ENCODE results near the gene LPP.
A peak's percentile ranks its signal among the peaks of the same experiment; 100 is the strongest.
"Not testable (repeated sequence)": the region's sequence is repeated elsewhere in the genome, so short reads cannot be mapped to it uniquely, and the experiment has no call there.

LPP gene, protein sequence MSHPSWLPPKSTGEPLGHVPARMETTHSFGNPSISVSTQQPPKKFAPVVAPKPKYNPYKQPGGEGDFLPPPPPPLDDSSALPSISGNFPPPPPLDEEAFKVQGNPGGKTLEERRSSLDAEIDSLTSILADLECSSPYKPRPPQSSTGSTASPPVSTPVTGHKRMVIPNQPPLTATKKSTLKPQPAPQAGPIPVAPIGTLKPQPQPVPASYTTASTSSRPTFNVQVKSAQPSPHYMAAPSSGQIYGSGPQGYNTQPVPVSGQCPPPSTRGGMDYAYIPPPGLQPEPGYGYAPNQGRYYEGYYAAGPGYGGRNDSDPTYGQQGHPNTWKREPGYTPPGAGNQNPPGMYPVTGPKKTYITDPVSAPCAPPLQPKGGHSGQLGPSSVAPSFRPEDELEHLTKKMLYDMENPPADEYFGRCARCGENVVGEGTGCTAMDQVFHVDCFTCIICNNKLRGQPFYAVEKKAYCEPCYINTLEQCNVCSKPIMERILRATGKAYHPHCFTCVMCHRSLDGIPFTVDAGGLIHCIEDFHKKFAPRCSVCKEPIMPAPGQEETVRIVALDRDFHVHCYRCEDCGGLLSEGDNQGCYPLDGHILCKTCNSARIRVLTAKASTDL
- long read RNA-seq, donor 1 = 0 reads
- long read RNA-seq, donor 2 = 0 reads
- long read RNA-seq, donor 3, partial matches to known transcripts = 0 of 1 reads
- long read RNA-seq, donor 3, other reads (novel, unspliced or antisense) = 0 of 1 reads
- long read RNA-seq, donor 4 = 0 reads
- long read RNA-seq, donor 5 = 0 reads
- long read RNA-seq, donor 6 = 0 reads
- long read RNA-seq, donor 7, partial matches to known transcripts = 5 of 5 reads
- long read RNA-seq, donor 7, other reads (novel, unspliced or antisense) = 0 of 5 reads
- long read RNA-seq, donor 8 = 0 reads

DNA sequence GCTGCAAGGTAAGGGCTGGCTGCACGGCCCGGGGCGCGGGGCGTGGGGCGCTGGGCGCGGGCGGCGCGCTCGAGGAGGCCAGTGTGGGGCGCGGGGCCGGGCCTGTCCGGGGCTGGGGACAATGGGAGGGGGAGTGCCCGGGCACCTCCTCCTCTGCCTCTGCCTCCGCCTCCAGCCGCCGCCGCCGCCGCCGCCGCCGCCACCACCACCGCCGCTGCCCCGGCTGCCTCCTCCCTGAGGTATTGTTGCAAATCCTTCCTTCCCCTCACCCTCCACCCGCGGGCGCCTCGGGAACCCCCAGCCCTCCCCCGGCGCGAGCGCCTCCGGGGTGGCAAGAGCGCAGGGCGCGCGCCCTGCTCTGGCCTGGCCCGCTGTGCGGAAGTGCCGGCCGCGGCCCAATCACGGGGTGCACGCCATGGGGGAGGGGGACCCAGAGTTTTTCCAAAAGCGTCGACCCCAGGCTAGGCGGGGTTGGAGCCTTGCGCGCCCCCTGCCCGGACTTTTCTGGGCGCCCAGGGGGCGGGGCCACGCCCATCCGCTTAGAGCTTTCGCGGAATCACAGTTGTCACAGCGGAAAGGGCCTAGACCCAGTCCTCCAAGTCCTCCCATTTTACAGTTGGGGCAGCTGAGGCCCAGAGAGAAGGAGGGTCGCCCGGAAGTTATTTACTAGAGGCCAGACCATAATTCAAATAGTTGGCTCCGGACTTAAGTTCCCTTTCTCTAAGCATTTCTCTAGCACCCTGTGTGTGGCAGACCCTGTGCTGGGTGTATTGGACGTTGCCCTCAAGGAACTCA lies at the start of gene LPP:
Gene LPP, plus strand, starts transcription at position 144 of the 795 bp plus-strand sequence. CDS start 251,964 bp downstream, outside the sequence.
- DNase-seq = peak; percentile 88

DNA sequence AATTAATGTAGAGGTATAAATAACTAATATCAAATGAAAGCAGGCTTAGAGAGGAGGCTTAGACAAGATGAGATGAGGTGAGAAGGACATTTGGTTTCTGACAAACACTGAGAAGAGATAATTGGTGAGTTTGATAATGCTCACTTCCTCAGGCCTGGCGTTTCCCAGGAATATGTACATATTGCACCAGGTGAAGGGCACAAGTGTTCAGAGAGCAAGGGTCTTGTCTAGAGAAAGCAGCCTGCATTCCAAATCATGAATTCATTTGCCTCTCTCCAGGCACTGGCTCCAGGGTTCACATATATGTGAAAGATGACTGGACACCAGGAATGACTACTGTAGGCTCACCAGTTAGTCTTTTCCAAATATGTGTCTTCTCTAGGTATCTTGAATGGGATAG lies 48.0 kb upstream of the LPP start:
- no peak for DNase-seq

DNA sequence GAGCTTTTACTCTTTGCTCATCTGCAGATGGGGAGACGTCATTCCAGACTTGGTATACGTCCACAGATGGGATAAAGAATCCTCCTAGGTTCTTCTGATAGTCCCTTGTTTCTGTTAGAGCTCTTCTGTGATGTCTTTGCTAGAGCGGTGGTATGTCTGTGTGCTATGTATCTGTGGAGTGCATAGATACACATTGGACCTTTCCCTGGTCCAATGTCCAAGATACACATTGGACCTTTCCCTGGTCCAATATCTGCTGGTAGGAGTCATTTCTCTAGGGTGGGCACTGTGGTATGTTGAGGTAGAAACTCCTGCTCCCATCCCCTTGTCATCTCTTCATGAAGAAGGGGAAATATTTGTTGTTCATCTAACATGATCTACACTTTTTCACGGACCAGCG lies 47.5 kb upstream of the LPP start:
- DNase-seq = no peak

DNA sequence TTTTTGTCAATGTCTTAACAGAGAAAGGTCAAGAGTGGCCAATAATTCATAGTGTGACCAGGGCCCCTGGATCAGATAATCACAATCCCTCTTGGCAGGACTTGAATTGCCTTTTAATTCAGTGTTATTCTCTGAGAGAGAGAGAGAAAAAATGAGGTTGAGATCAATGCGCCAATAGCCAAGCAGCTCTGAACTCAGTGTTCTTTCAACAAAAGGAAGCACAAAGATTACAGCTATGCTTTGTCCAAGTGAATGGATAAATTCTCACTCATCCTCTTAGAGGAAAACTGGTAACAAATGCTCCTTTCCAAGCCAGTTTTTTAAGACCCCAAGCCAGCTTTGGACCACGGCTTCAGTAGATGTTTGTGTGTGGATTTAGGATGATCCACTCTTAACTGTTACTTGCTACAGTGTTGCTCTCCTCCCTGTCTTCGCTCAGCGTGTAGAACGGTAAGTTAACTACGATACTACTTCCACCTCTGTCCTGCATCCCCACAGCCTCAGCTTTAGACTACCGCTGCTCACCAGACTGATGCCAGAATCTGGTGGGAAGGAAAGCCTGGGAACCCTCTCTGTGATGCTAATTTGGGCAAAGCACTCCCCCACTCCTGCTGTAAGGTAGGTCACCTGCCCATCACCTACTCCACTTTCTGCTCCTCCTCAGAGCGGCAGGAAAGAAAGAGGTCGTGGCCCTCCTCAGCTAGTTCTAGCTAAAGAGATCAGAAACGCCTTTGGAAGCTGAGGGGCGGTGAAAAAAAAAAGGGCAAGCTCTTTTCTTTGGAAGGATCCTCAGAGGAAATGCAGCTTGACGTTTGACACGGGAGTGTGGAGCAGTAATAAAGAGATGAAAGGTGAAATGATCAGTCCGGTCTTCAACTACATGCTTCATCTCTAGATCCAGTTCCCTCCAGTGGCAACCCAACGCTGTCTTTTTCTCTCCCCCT lies 46.8 kb upstream of the LPP start:
- DNase-seq = no peak

DNA sequence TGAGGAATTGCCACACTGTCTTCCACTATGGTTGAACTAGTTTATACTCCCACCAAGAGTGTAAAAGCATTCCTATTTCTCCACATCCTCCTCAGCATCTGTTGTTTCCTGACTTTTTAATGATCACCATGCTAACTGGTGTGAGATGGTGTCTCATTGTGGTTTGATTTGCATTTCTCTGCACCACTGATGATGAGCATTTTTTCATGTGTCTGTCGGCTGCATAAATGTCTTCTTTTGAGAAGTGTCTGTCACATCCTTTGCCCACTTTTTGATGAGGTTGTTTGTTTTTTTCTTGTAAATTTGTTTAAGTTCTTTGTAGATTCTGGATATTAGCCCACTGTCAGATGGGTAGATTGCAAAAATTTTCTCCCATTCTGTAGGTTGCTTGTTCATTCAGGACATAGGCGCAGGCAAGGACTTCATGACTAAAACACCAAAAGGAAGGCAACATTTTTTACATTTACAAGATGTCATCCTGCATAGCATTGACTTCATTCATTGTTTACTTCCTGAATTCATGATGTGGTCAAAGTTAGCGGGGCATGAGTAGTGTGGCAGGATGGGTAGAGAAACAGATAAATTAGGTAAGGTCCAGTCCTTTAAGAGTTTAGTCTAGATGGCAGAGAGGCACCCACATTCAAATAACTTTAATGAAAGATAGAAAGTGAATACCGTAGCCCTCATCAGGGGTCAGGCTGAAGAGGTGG lies 45.1 kb upstream of the LPP start:
- DNase-seq = no peak

DNA sequence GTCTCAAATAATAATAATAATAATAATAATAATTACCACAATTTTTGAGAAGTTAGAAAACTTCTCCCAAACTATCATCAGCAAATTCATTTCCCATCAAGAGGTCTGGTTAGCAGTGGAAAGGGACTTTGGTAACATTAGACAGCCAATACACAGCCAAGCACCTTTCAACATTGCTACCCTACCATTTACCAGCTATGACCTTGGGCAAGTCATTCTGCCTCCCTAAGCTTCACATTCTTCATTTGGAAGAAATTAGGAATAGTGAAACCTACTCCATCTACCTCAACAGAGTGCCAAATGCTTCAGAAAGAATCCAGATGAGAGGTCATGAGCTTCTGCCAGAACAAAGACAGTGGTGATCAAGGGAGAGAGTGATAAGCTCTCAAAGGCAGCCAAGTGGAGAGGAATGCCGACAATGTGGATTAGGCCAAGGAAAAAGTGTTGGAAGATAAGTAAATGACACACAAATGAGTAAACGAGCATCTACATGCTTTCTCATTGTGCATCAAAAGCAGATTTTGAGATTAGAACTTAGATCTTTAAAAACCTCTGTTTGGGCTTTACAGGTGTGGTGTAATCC lies 42.9 kb upstream of the LPP start:
- DNase-seq = no peak

DNA sequence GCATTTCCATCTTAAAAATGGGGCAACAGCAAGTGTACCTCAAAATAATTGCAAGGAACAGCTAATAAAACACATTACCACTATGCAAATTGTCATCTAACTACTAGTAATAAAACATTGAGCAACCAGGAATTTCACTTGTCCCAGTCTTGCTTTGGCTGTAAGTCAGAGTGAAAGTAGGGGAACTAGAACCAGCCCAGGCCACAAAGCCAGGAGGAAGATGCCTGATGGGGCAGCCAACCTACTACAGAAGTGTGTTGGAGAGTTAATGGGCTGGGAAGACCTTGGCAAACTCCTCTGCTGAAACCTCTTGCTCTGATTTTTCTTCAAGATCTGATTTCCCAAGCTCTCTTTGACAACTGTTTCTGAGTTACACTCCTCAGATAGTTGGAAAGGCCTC lies 40.2 kb upstream of the LPP start:
- no peak for DNase-seq

DNA sequence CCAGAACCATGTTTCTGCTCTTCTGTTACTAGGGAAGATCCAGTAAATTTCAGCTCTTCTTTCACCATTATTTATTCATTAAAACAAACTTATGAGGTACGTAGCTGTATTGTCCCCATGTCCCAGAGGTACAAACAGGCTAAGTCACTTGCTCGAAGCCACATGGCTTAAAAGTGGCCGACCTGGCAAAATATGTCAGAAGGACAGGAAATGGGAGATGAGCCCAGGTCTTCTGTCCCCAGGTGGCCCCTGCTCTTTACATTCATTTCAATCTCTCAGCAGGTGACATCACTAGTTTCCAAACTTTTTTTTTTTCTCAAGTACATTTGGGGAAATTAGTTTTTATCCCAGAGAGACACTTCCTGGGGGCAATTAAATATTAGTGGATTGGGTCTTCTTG lies 34.1 kb upstream of the LPP start:
- DNase-seq = no peak

DNA sequence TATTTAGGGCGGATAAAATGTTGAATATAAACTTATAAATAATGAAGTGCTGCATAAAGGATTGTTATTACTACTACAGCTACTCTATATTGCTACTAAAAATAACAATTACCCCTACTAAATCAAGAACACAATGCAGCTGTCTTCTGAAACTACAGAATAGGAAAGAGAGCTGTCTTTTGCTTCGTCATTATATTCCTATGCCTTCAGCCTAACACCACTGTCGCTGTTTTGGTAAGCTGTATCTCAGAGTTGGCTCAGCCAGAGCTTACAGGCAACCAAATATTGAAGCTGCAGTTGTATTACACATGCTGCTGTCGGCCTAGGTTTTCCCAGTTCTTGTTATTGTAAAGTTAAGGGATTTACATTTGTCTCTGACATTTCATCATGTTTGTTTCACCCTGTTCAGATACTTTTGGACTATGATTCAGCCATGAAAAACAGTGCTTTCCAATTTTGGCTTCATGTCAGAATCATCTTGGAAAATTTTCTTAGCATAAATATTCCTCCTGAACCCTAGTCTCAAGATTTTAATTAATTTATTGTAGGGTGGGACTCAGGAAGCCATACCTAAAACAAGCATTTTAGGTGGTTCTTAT lies 31.3 kb upstream of the LPP start:
- no peak for DNase-seq

DNA sequence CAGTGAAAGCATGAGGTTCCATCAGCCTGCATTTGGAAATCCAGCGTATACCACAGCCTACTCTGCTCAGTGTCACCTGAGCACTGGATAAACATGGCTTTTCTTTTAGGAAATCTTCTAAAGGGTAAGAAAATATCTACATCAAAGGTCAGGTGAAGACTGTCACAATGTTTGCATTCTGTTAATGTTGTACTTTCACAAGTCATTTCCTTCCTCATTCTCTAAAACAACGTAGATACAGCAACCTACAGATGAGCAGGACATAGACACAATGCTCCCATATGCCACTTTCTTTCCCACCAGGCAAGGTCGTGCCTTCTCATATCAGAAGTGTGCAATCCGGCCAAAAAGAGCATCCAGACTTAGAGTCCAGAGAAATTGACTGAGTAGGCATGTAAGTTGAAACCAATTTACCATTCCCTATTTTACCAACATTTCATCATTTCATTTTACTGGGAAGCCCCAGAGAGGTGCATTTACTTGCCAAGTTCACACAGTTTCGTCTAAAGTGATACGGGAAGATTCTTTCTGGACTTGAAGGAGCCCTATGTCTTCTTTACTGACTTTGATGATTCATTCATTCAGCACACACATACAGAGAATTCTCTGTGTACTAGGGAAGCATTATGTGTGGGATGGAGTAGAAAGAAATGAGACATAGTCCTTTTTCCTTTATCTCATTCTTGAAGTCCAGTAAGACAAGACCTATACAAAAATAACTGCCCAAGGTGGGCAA lies 30.6 kb upstream of the LPP start:
- DNase-seq = no peak

DNA sequence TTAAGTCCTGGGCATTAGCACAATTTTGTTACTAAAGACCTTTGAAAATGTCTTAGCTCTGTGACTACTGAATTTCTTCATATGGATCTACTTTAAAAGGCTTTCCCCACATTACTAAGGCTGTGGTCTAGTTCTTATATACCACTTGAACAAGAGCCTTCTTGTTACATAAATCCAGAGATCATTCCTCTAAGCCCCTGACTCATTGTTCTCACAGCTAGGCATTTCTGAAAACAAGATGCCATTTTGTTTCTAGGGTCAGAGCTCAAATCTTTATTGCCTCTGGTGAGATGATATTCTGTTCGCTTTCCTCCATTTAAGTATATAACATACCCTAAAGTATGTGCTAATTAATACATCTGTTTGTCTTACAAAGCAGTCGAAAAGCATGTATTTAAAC lies 29.8 kb upstream of the LPP start:
- DNase-seq = no peak

DNA sequence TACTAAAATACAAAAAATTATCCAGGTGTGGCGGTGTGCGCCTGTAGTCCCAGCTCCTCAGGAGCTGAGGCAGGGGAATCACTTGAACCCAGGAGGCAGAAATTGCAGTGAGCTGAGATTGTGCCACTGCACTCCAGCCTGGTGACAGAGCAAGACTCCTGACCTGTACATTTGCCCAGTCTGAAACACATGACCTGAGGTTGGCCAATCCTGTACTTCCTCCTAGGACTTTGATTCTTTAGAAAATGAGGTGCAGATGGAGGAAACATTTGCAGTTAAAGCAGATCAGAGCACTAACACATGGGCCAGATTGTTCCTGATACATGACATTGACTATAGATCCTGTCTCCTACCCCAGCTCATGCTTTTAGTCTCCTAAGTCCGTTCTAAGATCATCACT lies 28.9 kb upstream of the LPP start:
- no peak for DNase-seq

DNA sequence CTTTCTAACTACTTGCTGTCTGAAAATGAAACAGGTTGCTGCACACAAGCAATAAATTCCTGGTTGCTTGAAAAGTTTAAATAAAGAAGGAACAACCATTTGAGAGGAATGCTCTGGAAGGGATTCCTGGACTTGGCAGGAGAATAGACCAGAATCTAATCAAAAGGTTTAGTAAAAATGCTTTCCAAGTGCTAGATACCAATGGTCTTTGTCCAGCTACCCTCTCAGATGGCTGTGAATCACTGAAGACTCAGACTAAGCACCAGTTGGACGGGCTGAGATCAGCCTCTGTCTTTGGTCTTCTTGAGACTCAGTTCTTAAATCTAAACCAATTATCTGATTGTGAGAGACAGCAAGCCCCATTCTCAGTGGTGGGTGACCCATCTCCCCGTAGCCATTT lies 27.7 kb upstream of the LPP start:
- DNase-seq = no peak

DNA sequence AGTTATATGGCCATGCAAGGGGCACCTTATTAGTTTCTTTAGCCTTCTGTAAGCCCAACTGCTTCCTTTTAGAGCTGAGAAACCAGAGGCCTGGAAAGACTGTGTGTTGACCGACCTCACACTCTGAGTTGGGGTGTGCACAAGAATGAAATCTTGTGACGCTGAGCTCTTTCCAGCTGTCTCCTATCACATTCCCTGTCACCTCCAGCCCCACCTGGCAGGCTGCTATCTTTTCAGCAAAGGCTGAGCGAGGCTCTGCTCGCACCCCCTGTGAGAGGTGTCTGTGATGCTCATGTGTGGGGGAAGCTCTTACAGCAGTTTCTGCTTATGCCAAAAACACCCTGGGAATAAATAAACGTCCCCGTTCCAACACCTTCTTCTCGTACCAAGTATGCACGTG lies 27.0 kb upstream of the LPP start:
- peak; percentile 4 for DNase-seq

DNA sequence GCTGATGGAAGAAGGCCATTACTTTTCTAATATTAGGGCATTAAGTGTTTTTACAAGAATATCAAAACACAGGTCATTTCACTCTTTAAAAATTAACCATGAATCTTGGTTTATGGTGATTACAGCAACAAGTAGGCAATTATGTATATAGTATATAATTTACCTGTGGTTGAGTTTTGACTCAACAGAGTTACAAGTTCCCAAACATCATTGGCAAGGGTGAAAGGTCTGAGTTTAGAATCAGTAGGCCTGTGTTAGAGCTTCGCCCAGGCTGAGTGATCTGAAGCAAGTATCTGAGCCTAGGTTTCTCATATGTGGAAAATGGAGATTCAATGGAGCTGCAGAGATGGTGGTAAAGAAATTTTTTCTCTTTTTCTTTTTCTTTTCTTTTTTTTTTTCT lies 25.1 kb upstream of the LPP start:
- DNase-seq = no peak

DNA sequence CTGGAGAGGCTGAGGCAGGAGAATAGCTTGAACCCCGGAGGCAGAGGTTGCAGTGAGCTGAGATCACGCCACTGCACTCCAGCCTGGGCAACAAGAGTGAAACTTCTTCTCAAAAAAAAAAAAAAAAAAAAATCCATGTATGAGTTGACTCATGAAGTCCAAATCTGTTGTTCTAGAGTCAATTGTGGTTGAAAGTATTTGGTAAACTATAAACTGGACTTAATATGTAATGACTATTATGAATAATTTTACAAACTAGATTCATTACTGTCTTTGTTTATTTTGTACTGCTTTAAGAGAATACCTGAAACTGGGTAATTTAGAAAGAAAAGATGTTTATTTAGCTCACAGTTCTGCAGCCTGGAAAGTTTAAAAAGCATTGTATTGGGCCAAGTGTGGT lies 22.9 kb upstream of the LPP start:
- not testable (repeated sequence) for DNase-seq

DNA sequence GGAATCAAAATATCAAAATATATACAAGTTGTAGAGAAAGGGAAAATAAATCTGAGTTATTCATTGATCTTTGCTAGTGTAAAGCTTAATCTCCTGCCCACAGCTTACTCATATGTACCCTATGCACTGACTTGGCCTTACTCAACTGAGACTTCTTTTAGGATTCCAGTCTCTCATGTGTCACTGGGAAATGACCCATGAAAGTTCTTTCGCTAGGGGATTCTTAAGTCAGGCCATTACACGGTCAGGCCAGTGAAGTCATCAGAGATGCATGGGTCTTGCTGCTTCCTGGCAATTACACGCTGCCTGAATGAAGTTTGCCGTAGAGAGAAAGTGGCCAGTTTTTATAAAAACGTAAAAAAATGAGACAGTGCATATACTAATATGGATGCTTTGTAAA lies 20.7 kb upstream of the LPP start:
- no peak for DNase-seq

DNA sequence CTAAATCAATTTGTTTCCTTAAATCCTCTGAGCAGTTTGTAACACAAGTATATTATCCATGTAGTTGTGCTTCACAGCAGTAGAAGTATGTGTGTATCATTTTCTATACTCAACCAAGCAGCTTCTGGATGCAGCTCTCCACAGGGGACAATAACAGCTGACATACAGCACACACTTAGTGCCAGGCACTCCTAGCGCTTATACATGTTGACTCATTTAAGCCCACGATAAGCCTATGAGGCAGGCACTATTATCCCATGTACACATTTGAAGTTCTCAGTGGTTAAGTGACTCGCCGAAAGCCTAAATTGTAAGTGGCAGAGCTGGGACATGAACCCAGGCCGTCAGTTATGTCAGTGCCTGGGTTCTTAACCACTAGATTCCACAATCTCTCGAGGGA lies 20.3 kb upstream of the LPP start:
- no peak for DNase-seq

DNA sequence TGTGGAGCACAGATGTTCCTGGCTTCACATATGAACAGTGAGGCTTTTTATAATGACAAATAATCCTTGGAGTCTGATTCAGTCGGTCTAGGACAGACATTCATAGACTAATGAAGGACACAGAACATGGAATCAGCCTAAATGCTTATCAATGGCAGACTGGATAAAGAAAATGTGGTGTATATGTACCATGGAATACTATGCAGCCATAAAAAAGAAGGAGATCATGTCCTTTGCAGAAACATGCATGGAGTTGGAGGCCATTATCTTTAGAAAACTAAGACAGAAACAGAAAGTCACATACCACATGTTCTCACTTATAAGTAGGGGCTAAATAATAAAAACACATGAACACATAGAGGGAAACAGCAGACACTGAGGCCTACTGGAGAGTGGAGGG lies 19.9 kb upstream of the LPP start:
- no peak for DNase-seq
